Cortex of kidney (tissue), 1 donor: Measurements from ENCODE around the gene TMEM38A.
"Not testable (repeated sequence)": the region's sequence is repeated elsewhere in the genome, so short reads cannot be mapped to it uniquely, and the experiment has no call there.

ENCODE experiments used
- DNase-seq: peaks from one replicate; lab custom pipeline; 2025; lab: John Stamatoyannopoulos, UW

TMEM38A gene

DNA sequence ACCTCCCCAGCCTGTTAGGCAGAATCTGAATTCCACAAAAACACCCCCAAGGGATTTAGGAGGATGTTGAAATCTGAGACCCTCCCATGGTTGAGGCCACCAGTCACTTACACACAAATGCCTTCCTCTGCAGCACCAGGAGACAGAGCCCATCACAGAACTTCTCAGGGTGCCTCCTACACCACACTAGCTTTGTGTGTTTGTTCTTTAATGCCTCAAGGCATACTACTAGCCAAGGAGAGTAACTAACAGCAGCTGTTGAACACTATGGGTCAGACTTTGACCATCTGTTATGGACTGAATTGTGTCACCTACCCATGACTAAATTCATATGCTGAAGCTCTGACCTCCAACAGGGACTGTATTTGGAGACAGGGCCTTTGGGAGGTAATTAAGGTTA lies 23.4 kb upstream of the TMEM38A start:
- DNase-seq = no peak

DNA sequence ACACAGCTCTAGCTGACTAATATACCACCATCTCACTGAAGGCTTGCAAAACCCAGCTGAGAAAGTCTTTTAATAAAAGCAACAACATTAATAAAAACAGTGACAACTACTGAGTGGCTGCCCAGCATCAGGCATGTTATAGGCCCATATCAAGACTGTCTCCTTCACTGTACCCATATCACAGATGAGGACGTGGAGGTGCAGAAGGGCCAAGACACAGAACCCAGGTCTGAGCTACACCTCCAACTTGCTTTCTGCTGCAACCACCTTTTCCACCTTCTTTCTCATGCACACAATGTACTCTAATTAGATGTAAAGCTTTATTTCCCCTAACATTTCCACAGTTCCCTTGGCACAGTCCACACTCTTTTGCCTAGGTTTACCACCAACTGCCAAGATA lies 22.3 kb upstream of the TMEM38A start:
- no peak for DNase-seq

- no peak for DNase-seq
Observed at GRCh38 chr19:16640951-16641350, 20.0 kb upstream of the TMEM38A start.

GRCh38 chr19:16641695-16642094 lies 19.2 kb upstream of the TMEM38A start:
- no peak for DNase-seq

- DNase-seq = no peak
Observed at GRCh38 chr19:16645140-16645539, 15.8 kb upstream of the TMEM38A start.

DNA sequence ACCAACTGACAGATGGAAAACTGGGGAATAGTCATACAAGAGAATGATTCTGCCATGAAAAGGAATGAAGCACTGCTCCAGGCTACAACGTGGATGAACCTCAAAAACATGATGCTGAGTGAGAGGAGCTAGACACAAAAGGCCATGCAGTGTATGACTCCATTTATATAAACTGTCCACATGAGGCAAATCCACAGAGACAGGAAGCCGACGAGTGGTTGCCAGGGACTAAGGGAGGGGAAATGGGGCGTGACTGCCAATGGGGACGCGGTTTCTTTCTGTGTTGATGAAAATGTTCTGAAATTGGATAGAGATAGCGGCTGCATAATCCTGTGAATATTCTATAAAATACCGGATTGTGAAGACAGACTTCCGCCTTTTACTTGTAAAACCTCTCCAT lies 11.2 kb upstream of the TMEM38A start:
- no peak for DNase-seq

GRCh38 chr19:16650821-16651220 lies 10.1 kb upstream of the TMEM38A start:
- no peak for DNase-seq

DNA sequence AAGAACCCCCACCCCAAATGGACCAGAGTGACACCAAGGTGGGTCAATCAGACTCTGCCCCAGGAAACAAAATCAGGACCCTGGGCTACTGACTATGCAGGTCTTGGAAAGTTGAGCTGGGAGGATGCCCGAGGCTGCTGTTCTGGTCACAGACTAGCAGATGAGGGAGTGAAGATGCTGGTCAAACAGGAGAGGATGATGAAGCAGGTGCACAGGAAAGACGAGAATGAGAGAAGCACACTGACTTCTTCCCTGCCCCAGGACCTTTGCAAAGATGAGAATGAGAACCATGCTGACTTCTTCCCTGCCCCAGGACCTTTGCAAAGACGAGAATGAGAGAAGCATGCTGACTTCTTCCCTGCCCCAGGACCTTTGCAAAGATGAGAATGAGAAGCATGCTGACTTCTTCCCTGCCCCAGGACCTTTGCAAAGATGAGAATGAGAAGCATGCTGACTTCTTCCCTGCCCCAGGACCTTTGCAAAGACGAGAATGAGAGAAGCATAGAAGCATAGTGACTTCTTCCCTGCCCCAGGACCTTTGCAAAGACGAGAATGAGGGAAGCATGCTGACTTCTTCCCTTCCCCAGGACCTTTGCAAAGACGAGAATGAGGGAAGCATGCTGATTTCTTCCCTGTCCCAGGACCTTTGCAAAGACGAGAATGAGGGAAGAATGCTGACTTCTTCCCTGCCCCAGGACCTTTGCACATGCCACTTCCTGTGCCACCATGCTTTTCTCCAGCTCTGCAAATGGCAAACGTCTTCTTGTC lies 9.3 kb upstream of the TMEM38A start:
- not testable (repeated sequence) for DNase-seq

- DNase-seq = no peak
Observed at GRCh38 chr19:16652854-16653253, 8.1 kb upstream of the TMEM38A start.

DNA sequence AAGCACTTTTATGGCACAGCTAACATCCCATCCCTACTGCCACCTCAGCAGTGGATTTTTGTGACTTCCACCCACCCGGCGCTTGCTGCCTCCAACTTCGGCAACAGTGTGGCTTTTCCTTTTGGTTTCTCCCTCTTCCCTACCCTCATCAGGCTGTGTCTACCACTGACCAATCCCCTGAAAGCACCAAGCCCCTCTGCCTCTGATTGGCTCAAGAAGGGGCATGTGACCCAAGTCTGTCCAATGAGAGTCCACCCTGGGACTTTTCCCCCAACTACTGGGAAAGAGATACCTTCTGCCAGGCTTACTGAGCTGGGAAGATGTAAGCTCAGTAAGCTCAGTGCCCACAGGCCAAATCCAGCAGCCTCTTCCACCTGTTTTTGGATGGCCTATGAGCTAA lies 6.8 kb upstream of the TMEM38A start:
- DNase-seq = no peak

- DNase-seq = no peak
Observed at GRCh38 chr19:16654627-16655026, 6.3 kb upstream of the TMEM38A start.

- DNase-seq = no peak
Observed at GRCh38 chr19:16655727-16656126, 5.2 kb upstream of the TMEM38A start.

DNA sequence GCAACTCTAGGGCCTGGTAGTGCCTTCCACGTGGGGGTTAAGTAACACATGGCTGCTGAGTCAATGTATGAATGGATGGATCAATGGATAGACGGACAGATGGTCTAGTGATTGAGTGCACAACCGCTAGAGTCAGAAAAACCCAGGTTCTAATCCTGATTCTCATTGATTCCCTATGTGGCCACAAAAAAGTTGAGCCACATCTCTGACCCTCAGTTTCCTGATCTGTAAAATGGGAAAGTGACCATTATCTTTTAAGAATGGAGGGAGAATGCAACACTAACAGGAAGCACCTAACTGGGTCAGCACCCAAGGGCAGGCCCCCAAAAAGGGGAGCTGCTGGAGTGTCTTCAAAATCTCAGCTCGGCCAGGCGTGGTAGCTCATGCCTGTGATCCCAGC lies 3.6 kb upstream of the TMEM38A start:
- no peak for DNase-seq

DNA sequence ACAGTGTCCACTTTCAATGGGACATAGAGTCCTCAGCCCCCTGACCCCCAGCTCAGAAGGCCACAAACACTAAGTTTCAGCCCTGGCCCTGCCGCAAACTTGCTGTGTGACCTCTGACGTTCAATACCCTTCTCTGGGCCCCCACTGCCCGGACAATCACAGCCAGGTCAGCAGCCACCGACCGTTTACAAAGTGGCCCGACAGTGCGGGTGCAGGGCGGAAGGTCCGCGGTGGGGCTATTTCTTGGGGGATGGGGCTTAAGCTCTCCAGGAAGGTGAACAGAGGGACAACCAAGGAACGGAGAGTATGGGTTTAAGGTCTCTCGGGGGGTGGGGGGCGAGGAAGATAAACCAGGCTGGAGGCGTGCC lies 1.5 kb upstream of the TMEM38A start:
- DNase-seq = no peak

DNA sequence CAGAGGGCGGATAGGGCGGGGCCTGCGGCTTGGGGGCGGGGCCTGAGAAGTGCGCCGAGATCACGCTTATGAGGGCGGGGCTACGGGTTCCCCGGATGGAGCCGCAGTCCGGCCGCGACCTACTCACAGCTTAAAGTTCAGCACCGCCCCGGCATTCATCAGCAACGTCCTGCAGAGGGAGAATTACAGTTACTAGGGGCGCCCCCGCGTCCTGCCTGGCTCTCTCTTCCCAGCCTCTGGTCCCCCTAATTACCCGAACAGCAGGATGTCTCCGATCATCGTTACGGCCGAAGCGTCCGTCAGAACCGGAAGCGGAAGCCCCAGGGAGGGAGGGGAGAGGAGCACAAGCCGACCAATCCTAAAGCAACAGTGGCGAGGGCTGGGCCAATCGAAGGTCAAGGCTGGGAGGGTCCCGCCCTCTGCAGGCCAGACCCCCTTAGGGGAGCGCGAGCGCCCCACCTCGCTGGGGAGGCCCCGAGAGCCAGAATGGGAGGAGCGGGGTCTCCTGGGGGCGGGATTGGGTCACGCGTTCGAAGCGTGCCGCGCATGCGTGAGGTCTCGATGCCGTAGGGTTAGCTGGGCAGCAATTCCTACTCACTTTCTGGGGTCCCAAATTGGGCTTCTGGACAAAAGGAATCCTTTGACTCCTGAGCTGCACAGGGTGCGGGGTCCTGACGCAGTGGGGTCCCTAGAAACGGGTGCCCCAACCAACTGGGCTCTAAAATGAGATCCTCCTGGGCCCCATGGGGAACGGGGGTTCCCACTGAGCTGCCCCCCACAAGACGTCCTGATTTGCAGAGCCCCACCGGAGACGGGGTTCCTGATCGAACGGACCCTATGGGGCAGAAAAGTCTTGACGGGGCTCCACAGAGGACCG lies 869 bp upstream of the TMEM38A start, which contains the start of gene SMIM7:
Gene SMIM7, minus strand, starts transcription at position 313 of the 877 bp plus-strand sequence. Its CDS starts 34 bp downstream, at position 279.
- DNase-seq = peak; percentile 84

DNA sequence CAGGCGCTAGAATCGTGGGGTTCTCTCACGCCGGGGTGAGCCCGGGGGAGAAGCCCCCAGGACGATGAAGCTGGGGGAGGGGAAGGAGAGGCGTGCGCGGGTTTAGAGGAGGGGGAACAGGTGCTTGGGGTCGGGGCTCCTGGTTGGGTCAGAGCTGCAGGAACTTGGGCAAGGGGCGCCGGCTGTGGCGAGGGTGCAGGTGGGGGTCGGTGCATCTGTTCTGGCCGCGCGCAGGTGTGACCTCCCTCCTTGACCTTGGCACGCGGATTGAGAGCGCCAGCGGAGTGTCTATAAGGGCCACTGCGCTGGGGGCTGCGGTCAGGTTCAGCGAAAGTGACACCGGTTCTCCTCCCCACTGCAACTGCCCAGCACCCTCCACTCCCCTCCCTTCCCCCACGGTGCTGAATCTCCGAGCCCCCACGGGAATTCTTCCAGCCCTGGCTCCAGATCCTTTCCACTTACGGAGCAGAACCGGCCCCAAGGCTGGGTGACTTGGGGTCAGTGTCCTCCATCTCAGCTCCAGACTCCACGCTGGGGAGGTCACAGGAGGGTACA lies 618 bp downstream of the TMEM38A start:
- no peak for DNase-seq

DNA sequence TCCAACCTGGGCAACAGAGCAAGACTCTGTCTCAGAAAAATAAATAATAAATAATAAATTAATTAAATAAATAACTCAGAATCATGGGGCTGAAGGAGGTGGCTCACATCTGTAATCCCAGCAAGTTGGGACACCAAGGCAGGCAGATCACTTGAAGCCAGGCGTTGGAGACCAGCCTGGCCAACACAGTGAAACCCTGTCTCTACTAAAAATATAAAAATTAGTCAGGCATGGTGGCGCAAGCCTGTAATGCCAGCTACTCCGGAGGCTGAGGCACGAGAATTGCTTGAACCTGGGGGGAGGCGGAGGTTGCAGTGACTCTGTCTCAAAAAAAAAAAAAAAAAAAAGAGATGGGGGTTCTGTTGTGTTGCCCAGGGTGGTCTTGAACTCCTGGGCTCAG lies 7.2 kb downstream of the TMEM38A start:
- DNase-seq = no peak

DNA sequence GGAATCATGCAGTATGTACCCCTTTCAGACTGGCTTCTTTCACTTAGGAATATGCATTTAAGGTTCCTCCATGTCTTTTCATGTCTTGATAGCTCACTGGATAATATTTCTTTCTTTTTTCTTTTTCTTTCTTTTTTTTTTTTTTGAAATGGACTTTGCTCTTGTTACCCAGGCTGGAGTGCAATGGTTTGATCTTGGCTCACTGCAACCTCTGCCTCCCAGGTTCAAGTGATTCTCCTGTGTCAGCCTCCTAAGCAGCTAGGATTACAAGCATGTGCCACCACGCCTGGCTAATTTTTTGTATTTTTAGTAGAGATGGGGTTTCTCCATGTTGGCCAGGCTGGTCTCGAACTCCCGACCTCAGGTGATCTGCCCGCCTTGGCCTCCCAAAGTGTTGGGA lies 7.8 kb downstream of the TMEM38A start:
- not testable (repeated sequence) for DNase-seq

DNA sequence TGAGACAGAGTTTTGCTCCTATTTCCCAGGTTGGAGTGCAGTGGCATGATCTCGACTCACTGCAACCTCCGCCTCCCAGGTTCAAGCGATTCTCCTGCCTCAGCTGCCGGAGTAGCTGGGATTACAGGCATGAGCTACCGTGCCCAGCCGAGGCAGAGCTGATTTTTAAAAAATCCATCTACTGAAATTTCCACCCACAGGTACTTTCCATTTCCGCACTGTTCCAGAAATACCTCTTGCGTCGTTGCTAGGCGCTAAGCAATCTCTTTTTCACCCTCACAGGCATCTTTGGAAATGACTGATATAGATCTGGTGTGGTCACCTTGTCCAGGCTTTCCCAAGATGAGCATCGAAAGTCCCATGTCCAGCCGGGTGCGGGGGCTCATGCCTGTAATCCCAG lies 9.4 kb downstream of the TMEM38A start:
- no peak for DNase-seq

GRCh38 chr19:16671652-16672274 lies 10.8 kb downstream of the TMEM38A start:
- DNase-seq = no peak

DNA sequence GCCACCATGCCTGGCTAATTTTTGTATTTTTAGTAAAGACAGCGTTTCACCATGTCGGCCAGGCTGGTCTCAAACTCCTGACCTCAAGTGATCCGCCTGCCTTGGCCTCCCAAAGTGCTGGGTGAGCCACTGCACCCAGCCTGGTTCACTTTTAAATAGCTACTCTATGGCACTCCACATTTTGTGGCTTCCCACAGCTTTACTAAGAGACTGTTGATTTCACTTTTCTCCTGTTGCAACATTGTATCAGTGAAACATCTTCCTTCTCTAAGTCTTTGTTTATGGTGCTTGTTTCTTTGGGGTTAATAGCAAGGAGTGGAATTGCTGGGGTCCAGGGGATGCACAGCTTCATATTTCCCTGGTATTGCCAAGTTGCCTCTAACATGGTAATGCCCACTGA lies 12.3 kb downstream of the TMEM38A start:
- DNase-seq = no peak

GRCh38 chr19:16673839-16674238 lies 12.9 kb downstream of the TMEM38A start:
- DNase-seq = not testable (repeated sequence)
